Mesothelial cell of epicardium (in vitro differentiated cells): Measurements from ENCODE around the gene POLR3H. TPM values are rescaled to one million over a fixed set of nuclear protein-coding genes. Genes with fewer than 3 reads are reported as not detected.

ENCODE experiments used
- DNase-seq, 2 experiments: peaks; one replicate each; pipeline ENCODE4 v3.0.0; 2021; ENCODE audit warnings: low spot score in 2 of 2; ENCODE audit not compliant: unreplicated experiment in 2 of 2
- H3K27ac Mint-ChIP-seq: 2 replicates; pipeline ENCODE4 v1.8.0; 2021; ENCODE audit warnings: mixed read lengths
- H3K27me3 Mint-ChIP-seq: 2 replicates; pipeline ENCODE4 v1.8.0; 2021; ENCODE audit warnings: low read depth, mixed read lengths
- H3K36me3 Mint-ChIP-seq: 2 replicates; pipeline ENCODE4 v1.8.0; 2021; ENCODE audit warnings: mixed read lengths
- H3K4me1 Mint-ChIP-seq: 2 replicates; pipeline ENCODE4 v1.8.0; 2021; ENCODE audit warnings: mixed read lengths
- H3K4me3 Mint-ChIP-seq: 2 replicates; pipeline ENCODE4 v1.8.0; 2021; ENCODE audit warnings: mild to moderate bottlenecking, moderate library complexity, mixed read lengths
- H3K9me3 Mint-ChIP-seq: 2 replicates; pipeline ENCODE4 v1.8.0; 2021; ENCODE audit warnings: mixed read lengths
- CTCF ChIP-seq: fragments of 200-600 bp; sonication (generic); IDR thresholded peaks from one replicate; pipeline ENCODE4 v1.5.0; 2021; ENCODE audit warnings: antibody characterized with exemption; ENCODE audit not compliant: unreplicated experiment
- total RNA-seq: library from RNA; stranded (reverse); gene quantifications from 3 replicates; pipeline ENCODE4 v1.2.1, GENCODE V29; 2021

Gene POLR3H
- total RNA-seq, 1 donor from 2014 or later, result 47.4 TPM

- no peak for DNase-seq
- no peaks in the 10 kb centered on the region for H3K9me3 Mint-ChIP-seq
- H3K4me3 Mint-ChIP-seq, result no peak overlapping the region
- peaks cover 4% of the 10 kb centered on the region for H3K36me3 Mint-ChIP-seq
- no peak for TF ChIP-seq CTCF
- H3K4me1 Mint-ChIP-seq, result peaks cover 27% of the 10 kb centered on the region
- no peak overlapping the region for H3K27ac Mint-ChIP-seq
- H3K27me3 Mint-ChIP-seq, result no peaks in the 10 kb centered on the region
Measured at GRCh38 chr22:41540006-41540315, 4.3 kb downstream of the POLR3H start.

DNA sequence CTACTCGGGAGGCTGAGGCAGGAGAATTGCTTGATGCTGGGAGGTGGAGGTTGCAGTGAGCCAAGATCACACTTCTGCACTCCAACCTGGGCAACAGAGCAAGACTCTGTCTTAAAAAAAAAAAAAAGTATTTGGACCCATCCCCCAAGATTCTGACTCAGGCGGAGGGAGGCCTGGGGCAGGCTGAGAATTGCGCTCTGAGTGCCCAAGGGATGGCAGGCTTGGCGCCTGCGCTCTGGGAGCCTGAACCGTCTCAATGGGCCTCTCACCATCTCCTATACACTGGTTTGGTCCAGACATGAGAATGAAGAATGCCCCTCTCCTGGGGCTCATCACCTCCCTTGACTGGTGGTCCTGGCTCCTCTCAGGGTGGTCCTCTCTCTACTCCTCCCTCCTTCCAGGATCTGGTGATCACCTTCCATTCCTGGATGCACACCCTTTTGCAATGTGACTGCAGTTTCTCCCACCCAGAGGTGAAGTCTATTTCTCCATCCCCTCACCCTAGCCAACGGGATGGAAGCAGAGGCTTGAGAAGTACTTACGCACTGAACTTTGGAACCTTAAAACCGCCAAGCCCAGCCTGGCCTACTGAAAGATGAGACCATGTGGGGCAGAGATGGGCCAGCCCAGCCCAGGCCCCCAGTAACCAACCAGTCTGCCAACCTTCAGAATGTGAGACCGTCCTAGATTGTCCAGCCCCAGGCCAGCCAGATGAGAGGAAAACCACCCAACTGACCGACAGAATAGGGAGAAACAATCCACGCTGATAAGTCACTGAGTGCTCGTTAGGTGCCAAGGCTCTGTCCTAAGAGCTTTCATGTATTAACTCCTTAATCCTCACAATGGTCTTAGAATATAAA lies 4.9 kb downstream of the POLR3H start:
- no peak overlapping the region for H3K27ac Mint-ChIP-seq

GRCh38 chr22:41538583-41538982 lies 5.7 kb downstream of the POLR3H start:
- Mint-ChIP-seq H3K4me3 (no peak overlapping the region), H3K36me3 (peaks cover 8% of the 10 kb centered on the region), H3K4me1 (peaks cover 18% of the 10 kb centered on the region), H3K27ac (no peak overlapping the region), H3K9me3 (no peaks in the 10 kb centered on the region), H3K27me3 (no peaks in the 10 kb centered on the region)
- DNase-seq, result no peak
- no peak for TF ChIP-seq CTCF

More for the DNA sequence above, 4.9 kb downstream of the POLR3H start:
- Mint-ChIP-seq H3K27me3 (no peaks in the 10 kb centered on the region), H3K4me3 (no peak overlapping the region), H3K36me3 (peaks cover 5% of the 10 kb centered on the region), H3K4me1 (peaks cover 22% of the 10 kb centered on the region), H3K9me3 (no peaks in the 10 kb centered on the region)
- no peak for DNase-seq
- no peak for TF ChIP-seq CTCF

DNA sequence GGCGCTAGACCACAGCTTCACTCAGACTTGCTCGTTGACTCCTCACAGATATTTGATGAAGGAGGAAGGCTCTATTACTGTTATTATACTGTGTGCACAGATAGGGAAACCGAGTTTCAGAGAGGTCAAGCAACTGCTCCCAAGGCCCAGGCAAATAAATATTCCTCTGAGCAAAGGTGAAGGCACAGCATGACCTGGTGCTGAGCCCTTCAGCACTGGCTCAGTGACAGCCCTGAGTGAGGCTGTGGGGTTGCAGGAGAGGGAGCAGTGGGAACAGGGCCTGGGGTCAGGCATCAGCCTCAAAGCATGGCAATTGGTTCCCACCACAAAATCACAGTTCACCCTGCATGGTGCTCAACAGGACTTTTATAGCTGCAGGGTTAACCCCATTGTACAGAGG lies 7.1 kb downstream of the POLR3H start:
- Mint-ChIP-seq H3K27me3 (no peaks in the 10 kb centered on the region), H3K9me3 (no peaks in the 10 kb centered on the region), H3K4me3 (no peak overlapping the region), H3K27ac (no peak overlapping the region), H3K4me1 (peaks cover 6% of the 10 kb centered on the region), H3K36me3 (peaks cover 10% of the 10 kb centered on the region)
- DNase-seq, result no peak
- no peak for TF ChIP-seq CTCF

- no peak for TF ChIP-seq CTCF
- Mint-ChIP-seq H3K27ac (peak overlapping the region; percentile 37), H3K4me3 (no peak overlapping the region), H3K4me1 (no peaks in the 10 kb centered on the region), H3K36me3 (peaks cover 15% of the 10 kb centered on the region), H3K27me3 (no peaks in the 10 kb centered on the region), H3K9me3 (no peaks in the 10 kb centered on the region)
- DNase-seq, result no peak
Measured at GRCh38 chr22:41535244-41535643, 9.0 kb downstream of the POLR3H start.
